Measurements from ENCODE around the gene SH3YL1. TPM values are rescaled to one million over a fixed set of nuclear protein-coding genes. Genes with fewer than 3 reads are reported as not detected.

Gene SH3YL1
- 10 to 100 TPM; 16.2 to 40.0 TPM for total RNA-seq

- Mint-ChIP-seq H3K27me3 (no peaks in the 10 kb centered on the region), H3K4me3 (peak within 1 kb of the TSS; percentile 86)
Measured at GRCh38 chr2:263774-264492, at the start of gene SH3YL1. Gene SH3YL1, minus strand, starts transcription at chr2:264032. Its CDS starts 48 bp downstream, at chr2:263984.

GRCh38 chr2:310994-311393 lies 47.2 kb upstream of the SH3YL1 start:
- Mint-ChIP-seq H3K4me1 (no peaks in the 10 kb centered on the region), H3K36me3 (ENCODE audit: low read depth) (no peaks in the 10 kb centered on the region), H3K27me3 (peaks cover 4% of the 10 kb centered on the region), H3K9me3 (no peaks in the 10 kb centered on the region), H3K27ac (no peak overlapping the region), H3K4me3 (no peak overlapping the region)
- no peak for ATAC-seq (replicated peaks)

More at GRCh38 chr2:263774-264492, at the start of gene SH3YL1:
- peak; percentile 43 for ATAC-seq (replicated peaks)
- Mint-ChIP-seq H3K27ac (peak within 1 kb of the TSS; percentile 87), H3K9me3 (no peaks in the 10 kb centered on the region), H3K36me3 (ENCODE audit: low read depth) (peaks cover 25% of the 10 kb centered on the region), H3K4me1 (peaks cover 13% of the 10 kb centered on the region)

- no peaks in the 10 kb centered on the region for H3K4me1 Mint-ChIP-seq
- no peak for ATAC-seq (replicated peaks)
- no peaks in the 10 kb centered on the region for H3K36me3 Mint-ChIP-seq (ENCODE audit: low read depth)
Measured at GRCh38 chr2:309954-310510, 46.2 kb upstream of the SH3YL1 start.

DNA sequence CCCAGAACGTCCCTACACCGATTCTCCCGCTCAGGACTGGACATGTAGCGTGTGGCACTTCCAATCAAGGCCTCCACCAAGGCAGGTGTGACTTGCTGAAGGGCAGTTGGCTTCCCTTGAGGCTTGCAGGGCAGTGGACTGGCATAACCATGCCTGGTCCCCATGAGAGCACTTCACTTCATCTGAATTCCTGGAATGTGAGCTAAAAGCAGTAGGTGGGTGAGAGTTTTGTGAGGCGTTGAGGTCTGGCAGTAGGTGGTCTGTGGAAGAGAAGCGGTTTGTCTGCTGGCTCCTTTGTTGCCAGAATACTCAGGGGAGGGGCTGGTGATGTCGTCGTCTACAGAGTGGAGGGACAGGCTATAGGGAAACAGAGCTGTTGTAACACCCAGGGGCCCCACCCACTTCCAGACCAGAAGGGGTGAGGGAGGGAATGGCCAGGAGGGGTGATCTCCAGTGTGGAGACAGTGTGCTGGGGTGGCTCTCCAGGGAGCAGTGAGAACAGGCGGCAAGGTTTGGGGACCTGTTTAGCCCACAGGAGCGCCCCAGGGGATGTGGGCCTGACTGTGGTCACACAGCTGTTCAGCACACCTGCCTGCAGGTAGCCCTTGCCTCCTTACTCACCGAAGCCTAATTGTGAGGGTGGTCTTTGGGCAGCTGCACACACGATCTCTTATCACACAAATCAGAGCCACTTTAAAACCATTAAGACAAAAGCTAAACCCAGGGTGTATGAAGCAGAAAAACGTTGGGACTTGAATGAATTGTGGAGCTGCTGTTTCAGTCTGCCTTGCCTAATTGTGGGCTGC lies 45.5 kb upstream of the SH3YL1 start:
- H3K36me3 Mint-ChIP-seq (ENCODE audit: low read depth), result no peaks in the 10 kb centered on the region
- H3K27ac Mint-ChIP-seq, result no peak overlapping the region
- no peaks in the 10 kb centered on the region for H3K4me1 Mint-ChIP-seq
- no peak for ATAC-seq (replicated peaks)
- no peaks in the 10 kb centered on the region for H3K9me3 Mint-ChIP-seq
- H3K27me3 Mint-ChIP-seq, result peaks cover 4% of the 10 kb centered on the region
- H3K4me3 Mint-ChIP-seq, result no peak overlapping the region

More at GRCh38 chr2:309954-310510, 46.2 kb upstream of the SH3YL1 start:
- no peak overlapping the region for H3K4me3 Mint-ChIP-seq
- H3K27ac Mint-ChIP-seq, result no peak overlapping the region
- H3K27me3 Mint-ChIP-seq, result peaks cover 4% of the 10 kb centered on the region
- no peaks in the 10 kb centered on the region for H3K9me3 Mint-ChIP-seq

DNA sequence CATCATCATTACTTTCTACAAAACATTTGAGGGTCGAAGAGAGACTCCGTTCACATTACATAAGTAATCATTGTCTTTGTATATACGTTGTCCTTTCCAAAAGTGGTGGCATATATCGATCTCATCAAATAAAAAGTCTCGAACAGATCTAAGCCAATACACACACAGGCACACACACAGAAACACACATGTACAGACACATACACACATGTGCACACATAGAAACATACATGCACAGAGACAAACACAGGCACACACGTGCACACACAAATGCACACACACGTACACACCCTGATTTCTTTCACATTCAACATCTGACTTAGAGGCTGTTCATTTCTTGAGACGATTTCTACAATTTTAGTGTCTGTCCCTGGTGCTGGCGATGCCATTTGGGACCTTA lies 41.5 kb upstream of the SH3YL1 start:
- ATAC-seq (replicated peaks), result no peak
- H3K4me3 Mint-ChIP-seq, result no peak overlapping the region
- H3K27ac Mint-ChIP-seq, result no peak overlapping the region
- no peaks in the 10 kb centered on the region for H3K4me1 Mint-ChIP-seq
- H3K9me3 Mint-ChIP-seq, result no peaks in the 10 kb centered on the region
- H3K27me3 Mint-ChIP-seq, result no peaks in the 10 kb centered on the region
- H3K36me3 Mint-ChIP-seq (ENCODE audit: low read depth), result no peaks in the 10 kb centered on the region

DNA sequence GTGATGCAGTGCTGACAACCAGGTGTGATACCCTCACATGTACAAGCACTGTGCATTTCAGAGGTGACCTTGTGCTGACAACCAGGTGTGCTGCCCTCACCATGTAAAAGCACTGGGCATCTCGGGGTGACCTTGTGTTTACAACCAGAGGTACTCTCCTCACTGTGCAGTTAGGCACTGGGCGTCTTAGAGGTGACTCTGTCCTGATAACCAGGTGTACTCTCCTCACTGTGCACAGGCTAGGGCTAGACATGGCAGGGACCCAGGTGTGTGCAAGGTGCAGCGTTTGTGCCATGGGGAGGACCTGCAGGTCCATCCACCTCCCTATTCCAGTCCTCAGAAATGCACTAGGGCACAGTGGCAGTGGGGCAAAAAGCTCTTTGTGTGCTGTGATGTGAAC lies 32.5 kb upstream of the SH3YL1 start:
- Mint-ChIP-seq H3K4me1 (no peaks in the 10 kb centered on the region), H3K36me3 (ENCODE audit: low read depth) (no peaks in the 10 kb centered on the region), H3K27me3 (peaks cover 29% of the 10 kb centered on the region), H3K9me3 (no peaks in the 10 kb centered on the region), H3K27ac (no peak overlapping the region), H3K4me3 (no peak overlapping the region)
- ATAC-seq (replicated peaks), result no peak

GRCh38 chr2:295090-295489 lies 31.3 kb upstream of the SH3YL1 start:
- Mint-ChIP-seq H3K36me3 (ENCODE audit: low read depth) (no peaks in the 10 kb centered on the region), H3K4me3 (no peak overlapping the region), H3K9me3 (no peaks in the 10 kb centered on the region), H3K27ac (no peak overlapping the region), H3K4me1 (no peaks in the 10 kb centered on the region), H3K27me3 (peaks cover 33% of the 10 kb centered on the region)
- no peak for ATAC-seq (replicated peaks)

- peaks cover 34% of the 10 kb centered on the region for H3K27me3 Mint-ChIP-seq
- H3K9me3 Mint-ChIP-seq, result no peaks in the 10 kb centered on the region
- peak overlapping the region; percentile 51 for H3K4me3 Mint-ChIP-seq
- no peak overlapping the region for H3K27ac Mint-ChIP-seq
- H3K36me3 Mint-ChIP-seq (ENCODE audit: low read depth), result peaks cover 6% of the 10 kb centered on the region
- peak; percentile 50 for ATAC-seq (replicated peaks)
- no peaks in the 10 kb centered on the region for H3K4me1 Mint-ChIP-seq
Measured at GRCh38 chr2:290090-290722, 26.4 kb upstream of the SH3YL1 start.

DNA sequence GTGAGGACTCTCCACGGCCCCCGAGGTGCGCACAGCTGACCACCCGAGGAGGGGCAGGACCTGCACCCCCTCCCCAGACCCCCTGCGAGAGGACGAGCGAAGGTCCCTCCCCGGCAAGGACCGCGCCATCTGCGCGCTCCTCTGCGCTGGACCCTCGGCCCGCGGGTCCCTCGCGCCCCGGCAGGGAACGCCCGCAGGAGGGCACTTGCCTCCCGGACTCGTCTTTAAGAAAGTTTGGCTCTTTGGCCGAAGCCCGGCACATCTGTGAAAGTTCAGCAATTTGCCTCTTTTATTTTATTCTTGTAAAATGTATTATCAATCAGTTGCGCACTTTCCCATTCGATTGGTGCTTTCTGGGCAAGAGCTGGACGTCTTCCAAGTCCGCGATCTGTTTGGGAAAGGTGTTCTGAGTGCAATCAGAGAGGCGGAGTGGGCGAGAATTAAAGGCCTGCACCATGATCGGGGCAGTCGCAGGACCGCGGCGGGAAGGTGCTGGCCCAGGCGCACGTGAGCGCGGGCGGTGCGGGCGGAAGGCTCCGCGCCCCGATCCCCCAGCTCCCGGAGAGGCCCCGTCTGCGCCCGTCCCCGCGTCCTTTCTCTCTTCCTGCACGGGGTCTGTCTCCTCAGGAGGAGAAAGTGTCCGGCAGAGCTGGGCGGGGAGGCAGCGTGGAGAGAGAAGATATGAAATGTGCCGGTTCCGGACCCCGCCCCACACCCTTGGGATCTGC lies 25.7 kb upstream of the SH3YL1 start:
- Mint-ChIP-seq H3K4me1 (no peaks in the 10 kb centered on the region), H3K27ac (no peak overlapping the region), H3K36me3 (ENCODE audit: low read depth) (peaks cover 6% of the 10 kb centered on the region), H3K4me3 (peak overlapping the region; percentile 51), H3K27me3 (peaks cover 27% of the 10 kb centered on the region), H3K9me3 (no peaks in the 10 kb centered on the region)
- ATAC-seq (replicated peaks), result no peak

- H3K27me3 Mint-ChIP-seq, result peaks cover 27% of the 10 kb centered on the region
- H3K4me3 Mint-ChIP-seq, result peak overlapping the region; percentile 51
- H3K4me1 Mint-ChIP-seq, result no peaks in the 10 kb centered on the region
Measured at GRCh38 chr2:288758-289361, 25.0 kb upstream of the SH3YL1 start.

DNA sequence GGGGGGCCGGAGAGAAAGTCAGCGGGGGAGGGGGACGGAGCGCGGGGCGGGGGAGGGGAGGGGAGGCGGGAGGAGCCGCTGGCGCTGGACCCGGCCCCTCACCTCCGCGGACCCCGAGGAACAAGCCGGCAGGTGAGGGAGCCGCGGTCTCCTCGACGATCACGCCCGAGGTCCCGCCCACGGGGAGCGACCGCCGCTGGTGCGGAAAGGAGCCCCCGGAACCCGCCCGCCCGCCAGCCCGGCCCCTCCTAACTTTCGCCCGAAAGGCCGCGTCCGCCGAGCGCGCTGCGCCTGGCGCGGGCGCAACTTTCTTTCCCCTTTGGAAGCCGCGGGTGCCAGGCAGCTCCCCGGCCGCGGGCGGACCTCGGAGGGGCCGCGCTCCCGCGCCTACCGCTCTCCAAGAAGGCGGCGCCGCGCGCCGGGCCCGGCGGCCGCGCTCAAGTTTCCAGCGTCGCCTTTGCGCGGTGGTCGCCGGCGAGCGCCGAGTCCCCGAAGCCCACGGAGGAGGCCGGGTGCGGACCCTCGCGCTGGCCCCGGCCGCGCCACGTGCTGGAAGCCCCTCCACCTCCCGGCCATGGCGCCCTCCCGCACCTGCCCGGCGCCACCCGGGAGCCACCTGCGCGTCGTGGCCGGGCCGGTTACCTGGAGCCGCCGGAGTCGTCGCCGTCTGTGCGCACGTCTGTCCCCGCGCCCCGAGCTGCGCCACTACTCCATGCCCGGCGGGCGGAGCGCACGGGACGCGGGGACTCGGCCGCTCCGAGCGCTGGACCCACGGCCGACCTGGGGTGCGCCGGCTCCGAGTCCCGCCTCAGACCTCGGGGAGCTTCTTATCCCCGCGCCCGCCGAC lies 24.3 kb upstream of the SH3YL1 start, which contains the start of gene ALKAL2:
Gene ALKAL2, minus strand, starts transcription at position 181 of the 847 bp plus-strand sequence. CDS start 256 bp downstream, outside the sequence.
- H3K4me1 Mint-ChIP-seq, result no peaks in the 10 kb centered on the region
- no peaks in the 10 kb centered on the region for H3K9me3 Mint-ChIP-seq
- H3K4me3 Mint-ChIP-seq, result peak within 1 kb of the TSS; percentile 51
- peaks cover 11% of the 10 kb centered on the region for H3K36me3 Mint-ChIP-seq (ENCODE audit: low read depth)
- peaks cover 27% of the 10 kb centered on the region for H3K27me3 Mint-ChIP-seq
- ATAC-seq (replicated peaks), result no peak
- H3K27ac Mint-ChIP-seq, result no peak within 1 kb of the TSS

More at GRCh38 chr2:288758-289361, 25.0 kb upstream of the SH3YL1 start:
- Mint-ChIP-seq H3K9me3 (no peaks in the 10 kb centered on the region), H3K36me3 (ENCODE audit: low read depth) (peaks cover 6% of the 10 kb centered on the region), H3K27ac (no peak overlapping the region)
- no peak for ATAC-seq (replicated peaks)

- Mint-ChIP-seq H3K27ac (no peak overlapping the region), H3K4me3 (no peak overlapping the region), H3K4me1 (no peaks in the 10 kb centered on the region), H3K27me3 (peaks cover 25% of the 10 kb centered on the region), H3K9me3 (no peaks in the 10 kb centered on the region), H3K36me3 (ENCODE audit: low read depth) (peaks cover 18% of the 10 kb centered on the region)
- no peak for ATAC-seq (replicated peaks)
Measured at GRCh38 chr2:287471-287885, 23.6 kb upstream of the SH3YL1 start.

All from activated T-helper 17 cell treated with anti-CD3 and anti-CD28 coated beads, Interleukin-2, amount 50 U/mL, for 72 hours (primary cell).